H9 (cell line): Measurements from ENCODE around the gene TMEM204. TPM values are rescaled to one million over a fixed set of nuclear protein-coding genes. Genes with fewer than 3 reads are reported as not detected.
A peak's percentile ranks its signal among the peaks of the same experiment; 100 is the strongest.

Source experiments
- DNase-seq: peaks from one replicate; pipeline ENCODE4 v3.0.0-alpha.2; 2017
- H2AFZ ChIP-seq: one replicate; pipeline ENCODE4 v1.6.1; 2013; ENCODE audit warnings: mild to moderate bottlenecking, low read length, control low read depth, moderate library complexity
- H2AK5ac ChIP-seq: 2 replicates; pipeline ENCODE4 v1.6.1; 2013; ENCODE audit warnings: low read length, control low read depth, mixed read lengths; ENCODE audit not compliant: insufficient read length
- H2BK120ac ChIP-seq: one replicate; pipeline ENCODE4 v1.6.1; 2013; ENCODE audit warnings: low read depth, mild to moderate bottlenecking, low read length, control low read depth, inconsistent platforms; ENCODE audit not compliant: poor library complexity, severe bottlenecking
- H2BK12ac ChIP-seq: 2 replicates; pipeline ENCODE4 v1.6.1; 2013; ENCODE audit warnings: low read length, control low read depth, mixed read lengths, low read depth; ENCODE audit not compliant: insufficient read length
- H2BK15ac ChIP-seq: 2 replicates; pipeline ENCODE4 v1.6.1; 2013; ENCODE audit warnings: low read depth, low read length, control low read depth
- H2BK20ac ChIP-seq: one replicate; pipeline ENCODE4 v1.6.1; 2013; ENCODE audit warnings: low read depth, mild to moderate bottlenecking, low read length, control low read depth, inconsistent platforms; ENCODE audit not compliant: poor library complexity, severe bottlenecking
- H2BK5ac ChIP-seq: 2 replicates; pipeline ENCODE4 v1.6.1; 2013; ENCODE audit warnings: low read length, control low read depth, mixed read lengths; ENCODE audit not compliant: insufficient read length
- H3K14ac ChIP-seq: 2 replicates; pipeline ENCODE4 v1.6.1; 2013; ENCODE audit warnings: low read length, control low read depth; ENCODE audit not compliant: insufficient read depth
- H3K18ac ChIP-seq: 2 replicates; pipeline ENCODE4 v1.6.1; 2013; ENCODE audit warnings: low read depth, mild to moderate bottlenecking, mixed read lengths, low read length, control low read depth; ENCODE audit not compliant: insufficient read length
- H3K23ac ChIP-seq: 2 replicates; pipeline ENCODE4 v1.6.1; 2013; ENCODE audit warnings: low read length, control low read depth, mixed read lengths, low read depth; ENCODE audit not compliant: insufficient read length
- H3K23me2 ChIP-seq: 2 replicates; pipeline ENCODE4 v1.6.1; 2013; ENCODE audit warnings: low read depth, mild to moderate bottlenecking, mixed read lengths, low read length, control low read depth; ENCODE audit not compliant: insufficient read length, poor library complexity, severe bottlenecking
- H3K27ac ChIP-seq: 2 replicates; pipeline ENCODE4 v1.5.1; 2013; ENCODE audit warnings: low read length, control low read depth, mixed read lengths, low read depth; ENCODE audit not compliant: insufficient read length
- H3K27me3 ChIP-seq: 2 replicates; pipeline ENCODE4 v1.6.1; 2013; ENCODE audit warnings: low read length, control low read depth, inconsistent platforms; ENCODE audit not compliant: insufficient read depth
- H3K4ac ChIP-seq: 2 replicates; pipeline ENCODE4 v1.6.1; 2013; ENCODE audit warnings: low read depth, mild to moderate bottlenecking, control low read depth, inconsistent platforms, low read length, moderate library complexity
- H3K4me1 ChIP-seq: 2 replicates; pipeline ENCODE4 v1.6.1; 2013; ENCODE audit warnings: low read length, control low read depth, inconsistent platforms; ENCODE audit not compliant: insufficient read depth
- H3K4me2 ChIP-seq: 2 replicates; pipeline ENCODE4 v1.6.1; 2013; ENCODE audit warnings: low read length, control low read depth, mixed read lengths; ENCODE audit not compliant: insufficient read length, insufficient read depth
- H3K56ac ChIP-seq: 2 replicates; pipeline ENCODE4 v1.6.1; 2013; ENCODE audit warnings: low read depth, mild to moderate bottlenecking, mixed read lengths, low read length, control low read depth; ENCODE audit not compliant: insufficient read length
- H3K79me1 ChIP-seq: 2 replicates; pipeline ENCODE4 v1.6.1; 2013; ENCODE audit warnings: low read depth, mild to moderate bottlenecking, moderate library complexity, low read length, control low read depth, inconsistent platforms; ENCODE audit not compliant: insufficient read depth, poor library complexity, severe bottlenecking
- H3K79me2 ChIP-seq: 2 replicates; pipeline ENCODE4 v1.6.1; 2013; ENCODE audit warnings: low read length, control low read depth, inconsistent platforms; ENCODE audit not compliant: insufficient read depth
- H3K9ac ChIP-seq: 2 replicates; pipeline ENCODE4 v1.6.1; 2013; ENCODE audit warnings: low read length, control low read depth, mixed read lengths; ENCODE audit not compliant: insufficient read length; ENCODE audit errors: extremely low read depth
- H3K9me3 ChIP-seq: one replicate; pipeline ENCODE4 v1.6.1; 2013; ENCODE audit warnings: low read depth, low read length, inconsistent platforms; ENCODE audit not compliant: control insufficient read depth
- H3T11ph ChIP-seq: one replicate; pipeline ENCODE4 v1.6.1; 2013; ENCODE audit warnings: mild to moderate bottlenecking, low read length, control low read depth, inconsistent platforms
- H4K20me1 ChIP-seq: one replicate; pipeline ENCODE4 v1.6.1; 2013; ENCODE audit not compliant: control insufficient read depth, insufficient read length, insufficient read depth
- H4K5ac ChIP-seq: 2 replicates; pipeline ENCODE4 v1.6.1; 2013; ENCODE audit warnings: low read depth, mild to moderate bottlenecking, mixed read lengths, low read length, control low read depth; ENCODE audit not compliant: insufficient read length
- H4K8ac ChIP-seq: replicated peaks from 2 replicates; pipeline ENCODE4 v1.6.1; 2013; ENCODE audit warnings: low read length, control low read depth, mixed read lengths, low read depth; ENCODE audit not compliant: insufficient read length
- H4K91ac ChIP-seq: 2 replicates; pipeline ENCODE4 v1.6.1; 2013; ENCODE audit warnings: low read depth, mild to moderate bottlenecking, moderate library complexity, mixed read lengths, low read length, control low read depth; ENCODE audit not compliant: insufficient read length
- H3K27ac Mint-ChIP-seq, 3 experiments: 2 replicates in 2 of 3; 3 replicates in 1 of 3; pipeline ENCODE4 v1.8.0; 2020 to 2021; ENCODE audit warnings: mixed read lengths in 3 of 3, mild to moderate bottlenecking in 1 of 3, moderate library complexity in 1 of 3
- H3K27me3 Mint-ChIP-seq: 2 replicates; pipeline ENCODE4 v1.8.0; 2021; ENCODE audit warnings: low read depth, mild to moderate bottlenecking, moderate library complexity, mixed read lengths
- H3K36me3 Mint-ChIP-seq, 3 experiments: 2 replicates in 2 of 3; 3 replicates in 1 of 3; pipeline ENCODE4 v1.8.0; 2020 to 2021; ENCODE audit warnings: low read depth in 3 of 3, mixed read lengths in 3 of 3; ENCODE audit not compliant: insufficient read depth in 1 of 3
- H3K4me1 Mint-ChIP-seq, 2 experiments: 2 replicates each; pipeline ENCODE4 v1.8.0; 2020; ENCODE audit warnings: mixed read lengths in 2 of 2
- H3K4me3 Mint-ChIP-seq, 2 experiments: 2 replicates in 1 of 2; 3 replicates in 1 of 2; pipeline ENCODE4 v1.8.0; 2020 to 2021; ENCODE audit warnings: mild to moderate bottlenecking in 2 of 2, mixed read lengths in 2 of 2, moderate library complexity in 1 of 2
- H3K9me3 Mint-ChIP-seq, 2 experiments: 2 replicates in 1 of 2; 3 replicates in 1 of 2; pipeline ENCODE4 v1.8.0; 2020; ENCODE audit warnings: mild to moderate bottlenecking in 2 of 2, mixed read lengths in 2 of 2, moderate library complexity in 1 of 2
- CTCF ChIP-seq: fragments of 200-600 bp; sonication (generic); conservative IDR thresholded peaks from 3 replicates; pipeline ENCODE4 v1.8.0; 2021; ENCODE audit warnings: antibody characterized with exemption, mild to moderate bottlenecking
- WGBS: extraction: QIAGEN DNeasy Blood & Tissue Kit; methylation state at CpG from one replicate; pipeline ENCODE4 v1.1.7; 2013; ENCODE audit warnings: missing lambda C conversion rate, low lambda C conversion rate, mixed read lengths; ENCODE audit not compliant: insufficient read length; ENCODE audit errors: extremely low coverage; 5-methylcytosine and 5-hydroxymethylcytosine counted together
- total RNA-seq: library from RNA; stranded (reverse); gene quantifications from 2 replicates; pipeline ENCODE4 v1.2.1, GENCODE V29; 2021

Gene TMEM204
- total RNA-seq, 1 experiment from 2014 or later = not detected

- H2AFZ ChIP-seq = no peak overlapping the region
Observed at GRCh38 chr16:1534021-1535020, 855 bp downstream of the TMEM204 start.

More at GRCh38 chr16:1534021-1535020, 855 bp downstream of the TMEM204 start:
- Histone ChIP-seq H3K79me2 (no peaks in the 10 kb centered on the region), H2BK15ac (no peak overlapping the region), H4K91ac (no peak overlapping the region), H3K14ac (no peak overlapping the region), H3T11ph (no peak overlapping the region), H3K23ac (no peak overlapping the region), H2BK20ac (no peak overlapping the region), H3K9ac (no peak overlapping the region), H3K79me1 (no peaks in the 10 kb centered on the region), H3K4ac (no peak overlapping the region), H4K5ac (no peak overlapping the region), H3K9me3 (no peaks in the 10 kb centered on the region), H3K23me2 (no peaks in the 10 kb centered on the region), H2AK5ac (no peak overlapping the region), H2BK12ac (no peak overlapping the region), H3K27ac (no peak overlapping the region), H3K4me2 (no peak overlapping the region), H3K56ac (no peak overlapping the region), H3K27me3 (no peaks in the 10 kb centered on the region; the same call in 1 of the 2 replicates), H3K4me1 (no peaks in the 10 kb centered on the region), H3K18ac (no peak overlapping the region), H4K8ac (no peak overlapping the region), H2BK5ac (no peak overlapping the region), H2BK120ac (no peak overlapping the region), H4K20me1 (no peaks in the 10 kb centered on the region)
- peak overlapping the region in 2 of 3 experiments; percentile 6 to 65; a peak in 1 of 7 replicates for H3K27ac Mint-ChIP-seq
- DNase-seq = no peak
- no peaks in the 10 kb centered on the region for H3K9me3 Mint-ChIP-seq
- H3K4me3 Mint-ChIP-seq = no peak overlapping the region
- H3K27me3 Mint-ChIP-seq = no peaks in the 10 kb centered on the region
- no peaks in the 10 kb centered on the region; a peak in 1 of 7 replicates for H3K36me3 Mint-ChIP-seq
- TF ChIP-seq CTCF = no peak
- WGBS = no CpG with 5 or more reads among the region's 57 CpGs
- no peaks in the 10 kb centered on the region for H3K4me1 Mint-ChIP-seq
